GM23338 (cell line): ENCODE data around the gene ANXA6. TPM values are rescaled to one million over a fixed set of nuclear protein-coding genes. Genes with fewer than 3 reads are reported as not detected.

Experiments
- ATAC-seq: fragments of 200-7000 bp; cut with Tn5 transposase; 3 replicates; pipeline ENCODE4 v1.9.1; 2020
- DNase-seq: peaks from one replicate; pipeline ENCODE4 v3.0.0-alpha.2; 2015; ENCODE audit warnings: low spot score
- H2AFZ ChIP-seq: fragments of 200-600 bp; sonication (generic); 2 replicates; pipeline ENCODE4 v1.8.0; 2016; ENCODE audit warnings: antibody characterized with exemption, mild to moderate bottlenecking, moderate library complexity
- H3F3A ChIP-seq: fragments of 200-600 bp; sonication (generic); replicated peaks from 2 replicates; pipeline ENCODE4 v1.8.0; 2017; ENCODE audit warnings: antibody characterized with exemption, mixed run types, low read depth
- H3K27ac ChIP-seq: fragments of 200-600 bp; sonication (generic); 2 replicates; pipeline ENCODE4 v1.6.1; 2016; ENCODE audit warnings: low read depth
- H3K27me3 ChIP-seq: fragments of 200-600 bp; sonication (generic); 2 replicates; pipeline ENCODE4 v1.8.0; 2016; ENCODE audit warnings: mild to moderate bottlenecking, mixed run types, moderate library complexity; ENCODE audit not compliant: insufficient read depth
- H3K36me3 ChIP-seq: fragments of 200-600 bp; sonication (generic); 2 replicates; pipeline ENCODE4 v1.8.0; 2016; ENCODE audit warnings: mild to moderate bottlenecking; ENCODE audit not compliant: insufficient read depth
- H3K4me1 ChIP-seq: fragments of 200-600 bp; sonication (generic); 2 replicates; pipeline ENCODE4 v1.8.0; 2016; ENCODE audit warnings: mild to moderate bottlenecking, moderate library complexity; ENCODE audit not compliant: insufficient read depth
- H3K4me2 ChIP-seq: fragments of 200-600 bp; sonication (generic); 2 replicates; pipeline ENCODE4 v1.7.1; 2017; ENCODE audit warnings: mixed run types
- H3K4me3 ChIP-seq: fragments of 200-600 bp; sonication (generic); 2 replicates; pipeline ENCODE4 v1.6.1; 2016; ENCODE audit warnings: mixed run types
- H3K79me2 ChIP-seq: fragments of 200-600 bp; sonication (generic); replicated peaks from 2 replicates; pipeline ENCODE4 v1.8.0; 2017; ENCODE audit warnings: mild to moderate bottlenecking; ENCODE audit not compliant: insufficient read depth
- H3K9me2 ChIP-seq: fragments of 200-600 bp; sonication (generic); 2 replicates; pipeline ENCODE4 v1.8.0; 2017; ENCODE audit not compliant: insufficient read depth
- H4K20me1 ChIP-seq: fragments of 200-600 bp; sonication (generic); replicated peaks from 2 replicates; pipeline ENCODE4 v1.8.0; 2017; ENCODE audit warnings: mild to moderate bottlenecking; ENCODE audit not compliant: insufficient read depth
- H3K27ac Mint-ChIP-seq: 2 replicates; pipeline ENCODE4 v1.8.0; 2020; ENCODE audit warnings: inconsistent platforms, mild to moderate bottlenecking, moderate library complexity, mixed read lengths
- H3K27me3 Mint-ChIP-seq: 3 replicates; pipeline ENCODE4 v1.8.0; 2022; ENCODE audit warnings: low read depth, mild to moderate bottlenecking, moderate library complexity, mixed read lengths, inconsistent platforms; ENCODE audit not compliant: insufficient read depth, poor library complexity
- H3K36me3 Mint-ChIP-seq: 3 replicates; pipeline ENCODE4 v1.8.0; 2021; ENCODE audit warnings: low read depth, mild to moderate bottlenecking, inconsistent platforms, moderate library complexity, mixed read lengths
- H3K4me1 Mint-ChIP-seq: 3 replicates; pipeline ENCODE4 v1.8.0; 2020; ENCODE audit warnings: mild to moderate bottlenecking, inconsistent platforms, mixed read lengths
- H3K4me3 Mint-ChIP-seq: 3 replicates; pipeline ENCODE4 v1.8.0; 2021; ENCODE audit warnings: moderate library complexity, mild to moderate bottlenecking, inconsistent platforms, mixed read lengths
- H3K9me3 Mint-ChIP-seq: 3 replicates; pipeline ENCODE4 v1.8.0; 2020; ENCODE audit warnings: moderate library complexity, mild to moderate bottlenecking, inconsistent platforms, mixed read lengths
- CREB1 ChIP-seq: fragments of 250-450 bp; sonication (Bioruptor Pico); IDR thresholded peaks from 2 replicates; pipeline ENCODE4 v1.5.0; 2020; ENCODE audit warnings: low read depth, mild to moderate bottlenecking, moderate library complexity
- CTCF ChIP-seq, 2 experiments: fragments of 200-600 bp in 1 of 2; sonication (generic) in 1 of 2; conservative IDR thresholded peaks; 2 replicates each; pipeline versions ENCODE4 v1.5.1 to v1.6.1; 2016 to 2017; ENCODE audit warnings: antibody characterized with exemption in 2 of 2, low read depth in 2 of 2, mild to moderate bottlenecking in 2 of 2, moderate library complexity in 1 of 2
- ETS1 ChIP-seq: IDR thresholded peaks from 2 replicates; pipeline ENCODE4 v1.6.1; 2016; ENCODE audit warnings: antibody characterized with exemption
- EZH2 ChIP-seq: fragments of 200-600 bp; sonication (generic); IDR thresholded peaks from one replicate; pipeline ENCODE4 v1.8.0; 2017; ENCODE audit warnings: antibody characterized with exemption, mild to moderate bottlenecking, low read depth; ENCODE audit not compliant: unreplicated experiment
- EZH2phosphoT487 ChIP-seq: fragments of 200-600 bp; sonication (generic); IDR thresholded peaks from one replicate; pipeline ENCODE4 v1.8.1; 2018; ENCODE audit warnings: antibody characterized with exemption; ENCODE audit not compliant: unreplicated experiment
- JUNB ChIP-seq: IDR thresholded peaks from one replicate; pipeline ENCODE4 v1.6.1; 2016; ENCODE audit warnings: antibody characterized with exemption; ENCODE audit not compliant: unreplicated experiment
- NANOG ChIP-seq: IDR thresholded peaks from 2 replicates; pipeline ENCODE4 v1.6.1; 2016; ENCODE audit warnings: antibody characterized with exemption, borderline replicate concordance
- POLR2AphosphoS5 ChIP-seq: IDR thresholded peaks from 2 replicates; pipeline ENCODE4 v1.6.1; 2016; ENCODE audit warnings: antibody characterized with exemption, low read depth
- REST ChIP-seq: IDR thresholded peaks from one replicate; pipeline ENCODE4 v1.6.1; 2018; ENCODE audit warnings: antibody characterized with exemption; ENCODE audit not compliant: unreplicated experiment
- STAT1 ChIP-seq: IDR thresholded peaks from one replicate; pipeline ENCODE4 v1.6.1; 2016; ENCODE audit warnings: antibody characterized with exemption; ENCODE audit not compliant: unreplicated experiment
- ZNF114 ChIP-seq: fragments of 250-450 bp; sonication (Bioruptor Pico); IDR thresholded peaks from 2 replicates; pipeline ENCODE4 v1.5.0; 2020; ENCODE audit warnings: mild to moderate bottlenecking, moderate library complexity
- ZNF331 ChIP-seq: fragments of 250-450 bp; sonication (Bioruptor Pico); IDR thresholded peaks from 2 replicates; pipeline ENCODE4 v1.5.0; 2020; ENCODE audit warnings: low read depth, mild to moderate bottlenecking, moderate library complexity
- polyA plus RNA-seq: library from polyadenylated mRNA; unstranded; fragments of >200 nt; fragmentation: Nextera tagmentation; extraction: Ambion mirVana; gene quantifications from 2 replicates; pipeline ENCODE4 v1.2.1, GENCODE V29; 2016
- total RNA-seq: library from RNA; depleted of rRNA; stranded (reverse); fragments of >200 nt; shearing (Covaris generic); gene quantifications from 2 replicates; pipeline ENCODE4 v1.2.3, GENCODE V29; 2014
- TF ChIP-seq, protein P1 (sequence below): fragments of 250-450 bp; sonication (Bioruptor Pico); IDR thresholded peaks from 2 replicates; pipeline ENCODE4 v1.5.0; 2020; ENCODE audit warnings: mild to moderate bottlenecking, moderate library complexity

Gene ANXA6
- total and polyA plus RNA-seq, 2 experiments from 2014 or later, result 26.5 to 110 TPM

DNA sequence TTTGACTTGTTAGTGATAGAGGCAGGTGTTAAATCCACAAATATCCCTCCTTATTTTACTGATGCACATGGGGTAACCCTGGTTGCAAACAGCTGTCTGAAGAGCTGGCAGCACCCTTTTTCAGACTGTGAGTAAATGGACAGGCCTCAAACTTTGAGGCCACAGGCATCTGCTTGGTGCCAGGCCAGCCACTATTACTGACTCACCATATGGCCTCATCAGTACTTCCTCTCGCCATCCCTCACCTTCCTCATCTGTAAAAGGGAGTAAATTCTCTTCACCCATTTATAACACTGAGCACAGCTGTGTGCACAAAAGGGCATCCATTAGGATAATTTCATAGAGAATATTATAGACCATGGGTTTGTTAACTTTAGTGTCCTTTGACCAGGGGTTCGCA lies 64.8 kb downstream of the ANXA6 start:
- DNase-seq (no peak), ATAC-seq (no peak)
- Histone ChIP-seq H3K27me3 (no peaks in the 10 kb centered on the region), H3K27ac (no peak overlapping the region), H3F3A (no peaks in the 10 kb centered on the region), H2AFZ (no peak overlapping the region), H3K79me2 (no peaks in the 10 kb centered on the region), H3K9me2 (no peaks in the 10 kb centered on the region), H3K4me3 (no peak overlapping the region), H3K36me3 (no peaks in the 10 kb centered on the region), H4K20me1 (no peaks in the 10 kb centered on the region), H3K4me2 (no peak overlapping the region), H3K4me1 (0 out of 2 replicates have a peak, but pooled peaks cover 6% of the 10 kb centered on the region)
- peaks cover 26% of the 10 kb centered on the region for H3K4me1 Mint-ChIP-seq
- no peak for TF ChIP-seq ETS1
- no peak for TF ChIP-seq ZNF331 (CRISPR knock-in tag)
- no peak for TF ChIP-seq EZH2phosphoT487
- no peak for TF ChIP-seq POLR2AphosphoS5
- TF ChIP-seq ZNF114 (CRISPR knock-in tag), result no peak
- TF ChIP-seq EZH2, result no peak
- no peak for TF ChIP-seq CREB1 (CRISPR knock-in tag)
- no peak for TF ChIP-seq NANOG
- TF ChIP-seq STAT1, result no peak
- TF ChIP-seq, protein P1, sequence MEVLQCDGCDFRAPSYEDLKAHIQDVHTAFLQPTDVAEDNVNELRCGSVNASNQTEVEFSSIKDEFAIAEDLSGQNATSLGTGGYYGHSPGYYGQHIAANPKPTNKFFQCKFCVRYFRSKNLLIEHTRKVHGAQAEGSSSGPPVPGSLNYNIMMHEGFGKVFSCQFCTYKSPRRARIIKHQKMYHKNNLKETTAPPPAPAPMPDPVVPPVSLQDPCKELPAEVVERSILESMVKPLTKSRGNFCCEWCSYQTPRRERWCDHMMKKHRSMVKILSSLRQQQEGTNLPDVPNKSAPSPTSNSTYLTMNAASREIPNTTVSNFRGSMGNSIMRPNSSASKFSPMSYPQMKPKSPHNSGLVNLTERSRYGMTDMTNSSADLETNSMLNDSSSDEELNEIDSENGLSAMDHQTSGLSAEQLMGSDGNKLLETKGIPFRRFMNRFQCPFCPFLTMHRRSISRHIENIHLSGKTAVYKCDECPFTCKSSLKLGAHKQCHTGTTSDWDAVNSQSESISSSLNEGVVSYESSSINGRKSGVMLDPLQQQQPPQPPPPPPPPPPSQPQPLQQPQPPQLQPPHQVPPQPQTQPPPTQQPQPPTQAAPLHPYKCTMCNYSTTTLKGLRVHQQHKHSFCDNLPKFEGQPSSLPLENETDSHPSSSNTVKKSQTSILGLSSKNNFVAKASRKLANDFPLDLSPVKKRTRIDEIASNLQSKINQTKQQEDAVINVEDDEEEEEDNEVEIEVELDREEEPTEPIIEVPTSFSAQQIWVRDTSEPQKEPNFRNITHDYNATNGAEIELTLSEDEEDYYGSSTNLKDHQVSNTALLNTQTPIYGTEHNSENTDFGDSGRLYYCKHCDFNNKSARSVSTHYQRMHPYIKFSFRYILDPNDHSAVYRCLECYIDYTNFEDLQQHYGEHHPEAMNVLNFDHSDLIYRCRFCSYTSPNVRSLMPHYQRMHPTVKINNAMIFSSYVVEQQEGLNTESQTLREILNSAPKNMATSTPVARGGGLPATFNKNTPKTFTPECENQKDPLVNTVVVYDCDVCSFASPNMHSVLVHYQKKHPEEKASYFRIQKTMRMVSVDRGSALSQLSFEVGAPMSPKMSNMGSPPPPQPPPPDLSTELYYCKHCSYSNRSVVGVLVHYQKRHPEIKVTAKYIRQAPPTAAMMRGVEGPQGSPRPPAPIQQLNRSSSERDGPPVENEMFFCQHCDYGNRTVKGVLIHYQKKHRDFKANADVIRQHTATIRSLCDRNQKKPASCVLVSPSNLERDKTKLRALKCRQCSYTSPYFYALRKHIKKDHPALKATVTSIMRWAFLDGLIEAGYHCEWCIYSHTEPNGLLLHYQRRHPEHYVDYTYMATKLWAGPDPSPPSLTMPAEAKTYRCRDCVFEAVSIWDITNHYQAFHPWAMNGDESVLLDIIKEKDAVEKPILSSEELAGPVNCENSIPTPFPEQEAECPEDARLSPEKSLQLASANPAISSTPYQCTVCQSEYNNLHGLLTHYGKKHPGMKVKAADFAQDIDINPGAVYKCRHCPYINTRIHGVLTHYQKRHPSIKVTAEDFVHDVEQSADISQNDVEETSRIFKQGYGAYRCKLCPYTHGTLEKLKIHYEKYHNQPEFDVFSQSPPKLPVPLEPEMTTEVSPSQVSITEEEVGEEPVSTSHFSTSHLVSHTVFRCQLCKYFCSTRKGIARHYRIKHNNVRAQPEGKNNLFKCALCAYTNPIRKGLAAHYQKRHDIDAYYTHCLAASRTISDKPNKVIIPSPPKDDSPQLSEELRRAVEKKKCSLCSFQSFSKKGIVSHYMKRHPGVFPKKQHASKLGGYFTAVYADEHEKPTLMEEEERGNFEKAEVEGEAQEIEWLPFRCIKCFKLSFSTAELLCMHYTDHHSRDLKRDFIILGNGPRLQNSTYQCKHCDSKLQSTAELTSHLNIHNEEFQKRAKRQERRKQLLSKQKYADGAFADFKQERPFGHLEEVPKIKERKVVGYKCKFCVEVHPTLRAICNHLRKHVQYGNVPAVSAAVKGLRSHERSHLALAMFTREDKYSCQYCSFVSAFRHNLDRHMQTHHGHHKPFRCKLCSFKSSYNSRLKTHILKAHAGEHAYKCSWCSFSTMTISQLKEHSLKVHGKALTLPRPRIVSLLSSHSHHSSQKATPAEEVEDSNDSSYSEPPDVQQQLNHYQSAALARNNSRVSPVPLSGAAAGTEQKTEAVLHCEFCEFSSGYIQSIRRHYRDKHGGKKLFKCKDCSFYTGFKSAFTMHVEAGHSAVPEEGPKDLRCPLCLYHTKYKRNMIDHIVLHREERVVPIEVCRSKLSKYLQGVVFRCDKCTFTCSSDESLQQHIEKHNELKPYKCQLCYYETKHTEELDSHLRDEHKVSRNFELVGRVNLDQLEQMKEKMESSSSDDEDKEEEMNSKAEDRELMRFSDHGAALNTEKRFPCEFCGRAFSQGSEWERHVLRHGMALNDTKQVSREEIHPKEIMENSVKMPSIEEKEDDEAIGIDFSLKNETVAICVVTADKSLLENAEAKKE (CRISPR knock-in tag), result no peak
- TF ChIP-seq JUNB, result no peak
- no peak for TF ChIP-seq CTCF (conservative IDR thresholded peaks at IDR 0.05; ENCODE audit: low read depth in 2 of 2)
- no peak for TF ChIP-seq REST
- no peaks in the 10 kb centered on the region; the same call in 2 of the 3 replicates for H3K9me3 Mint-ChIP-seq
- H3K27ac Mint-ChIP-seq, result no peak overlapping the region
- peaks cover 3% of the 10 kb centered on the region for H3K27me3 Mint-ChIP-seq
- no peak overlapping the region for H3K4me3 Mint-ChIP-seq
- H3K36me3 Mint-ChIP-seq, result no peaks in the 10 kb centered on the region
